Measurements from ENCODE around the gene COG8. TPM values are rescaled to one million over a fixed set of nuclear protein-coding genes. Genes with fewer than 3 reads are reported as not detected.

COG8 gene
- total and polyA plus RNA-seq, 10 of the 15 experiments (the other 5 are each of a cell fraction or from before 2014, with no cell fraction given), result 2.8 to 39.6 (median 23.8) TPM

- TF ChIP-seq REST (IDR thresholded peaks at IDR 0.05; ENCODE audit: low read depth, low read length) (no peak), MAX (IDR thresholded peaks at IDR 0.05; ENCODE audit: low read depth, low read length) (no peak), MYB (IDR thresholded peaks at IDR 0.05; ENCODE audit: borderline replicate concordance, low read depth, low read length) (no peak)
Observed at GRCh38 chr16:69315486-69316311, 23.7 kb downstream of the COG8 start (continued).

- ATAC-seq, result no peak
- no peak for FAIRE-seq
- Histone ChIP-seq H3K36me3 (ENCODE audit: control insufficient read depth in 2 of 2, insufficient read depth in 2 of 2, low read length in 1 of 2) (peaks cover 3 to 18% of the 10 kb centered on the region in 2 experiments; a peak in 3 of 4 replicates), H3K4me1 (ENCODE audit: control insufficient read depth, insufficient read depth, low read length) (no peaks in the 10 kb centered on the region), H3K9ac (ENCODE audit: control insufficient read depth, insufficient read depth, low read length) (no peak overlapping the region), H2AFZ (ENCODE audit: control insufficient read depth, low read depth, low read length) (no peak overlapping the region), H3K9me3 (replicated peaks; ENCODE audit: control insufficient read depth, insufficient read depth, low read length) (no peaks in the 10 kb centered on the region), H3K4me3 (no peak overlapping the region), H4K20me1 (ENCODE audit: control insufficient read depth, insufficient read depth) (no peaks in the 10 kb centered on the region), H3K79me2 (ENCODE audit: control insufficient read depth, insufficient read depth, low read length) (peaks cover 23% of the 10 kb centered on the region), H3K27me3 (replicated peaks in 1 of 2; ENCODE audit: control insufficient read depth in 2 of 2, insufficient read depth in 2 of 2, low read length in 1 of 2) (no peaks in the 10 kb centered on the region), H3K27ac (ENCODE audit: control insufficient read depth, insufficient read depth) (no peak overlapping the region), H3K4me2 (ENCODE audit: control insufficient read depth, insufficient read depth) (no peak overlapping the region)
- RAD21 ChIA-PET (ENCODE audit: unreplicated experiment), result interaction anchor here (0.6 kb wide), 1 partner anchor 64 kb away, joined by 3 read pairs; no protein-coding TSS in a partner anchor
- BruUV-seq (replicated peaks), result no TSS peak
- POLR2A ChIA-PET, result interaction anchor here (0.5 kb wide), 1 partner anchor 303 kb away, joined by 3 read pairs; no protein-coding TSS in a partner anchor
- no peak for DNase-seq (ENCODE audit: low read depth, low spot score)
- CTCF ChIA-PET, result no interaction called here
- intact Hi-C loops (cut with micrococcal nuclease; ENCODE audit: unreplicated experiment), result no loop called here
- 97% methylated on average over 11 of the region's 11 CpGs for WGBS (ENCODE audit: insufficient coverage, insufficient replicate concordance, low lambda C conversion rate, missing lambda C conversion rate)
- SMC1A ChIA-PET (ENCODE audit: uncharacterized antibody, unreplicated experiment), result no interaction called here
- in situ Hi-C loops (cut with MboI), result no loop called here
- TF ChIP-seq SIX5 (IDR thresholded peaks at IDR 0.05; ENCODE audit: low read depth, low read length, severe bottlenecking), result no peak
- no peak for TF ChIP-seq CREM (IDR thresholded peaks at IDR 0.05; ENCODE audit: low read depth)
- TF ChIP-seq IRF4 (IDR thresholded peaks at IDR 0.05; ENCODE audit: low read depth, low read length), result no peak
- TF ChIP-seq FOS (IDR thresholded peaks at IDR 0.05; ENCODE audit: borderline replicate concordance, extremely low read depth, insufficient read length), result no peak
- no peak for TF ChIP-seq IKZF2 (IDR thresholded peaks at IDR 0.05)
- no peak for TF ChIP-seq USF1 (IDR thresholded peaks at IDR 0.05; ENCODE audit: borderline replicate concordance, extremely low read length, insufficient read depth, low read depth, low read length)
- no peak for TF ChIP-seq ZBTB11 (CRISPR knock-in tag; IDR thresholded peaks at IDR 0.05)
- no peak for TF ChIP-seq IKZF1 (conservative IDR thresholded peaks at IDR 0.05)
Observed at GRCh38 chr16:69314534-69314933, 24.8 kb downstream of the COG8 start.
